ENCODE data around the gene TRAPPC2L.

The TRAPPC2L gene

GRCh38 chr16:88814144-88814502 lies 42.8 kb upstream of the TRAPPC2L start:
- H3K4me3 ChIP-seq (ENCODE audit: low read depth, low read length) = no peak overlapping the region
- TF ChIP-seq, protein P1, sequence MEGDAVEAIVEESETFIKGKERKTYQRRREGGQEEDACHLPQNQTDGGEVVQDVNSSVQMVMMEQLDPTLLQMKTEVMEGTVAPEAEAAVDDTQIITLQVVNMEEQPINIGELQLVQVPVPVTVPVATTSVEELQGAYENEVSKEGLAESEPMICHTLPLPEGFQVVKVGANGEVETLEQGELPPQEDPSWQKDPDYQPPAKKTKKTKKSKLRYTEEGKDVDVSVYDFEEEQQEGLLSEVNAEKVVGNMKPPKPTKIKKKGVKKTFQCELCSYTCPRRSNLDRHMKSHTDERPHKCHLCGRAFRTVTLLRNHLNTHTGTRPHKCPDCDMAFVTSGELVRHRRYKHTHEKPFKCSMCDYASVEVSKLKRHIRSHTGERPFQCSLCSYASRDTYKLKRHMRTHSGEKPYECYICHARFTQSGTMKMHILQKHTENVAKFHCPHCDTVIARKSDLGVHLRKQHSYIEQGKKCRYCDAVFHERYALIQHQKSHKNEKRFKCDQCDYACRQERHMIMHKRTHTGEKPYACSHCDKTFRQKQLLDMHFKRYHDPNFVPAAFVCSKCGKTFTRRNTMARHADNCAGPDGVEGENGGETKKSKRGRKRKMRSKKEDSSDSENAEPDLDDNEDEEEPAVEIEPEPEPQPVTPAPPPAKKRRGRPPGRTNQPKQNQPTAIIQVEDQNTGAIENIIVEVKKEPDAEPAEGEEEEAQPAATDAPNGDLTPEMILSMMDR (IDR thresholded peaks at IDR 0.05; ENCODE audit: insufficient read depth, low read depth, low read length, missing control alignments) = no peak
- DNase-seq (ENCODE audit: low read depth) = no peak

DNA sequence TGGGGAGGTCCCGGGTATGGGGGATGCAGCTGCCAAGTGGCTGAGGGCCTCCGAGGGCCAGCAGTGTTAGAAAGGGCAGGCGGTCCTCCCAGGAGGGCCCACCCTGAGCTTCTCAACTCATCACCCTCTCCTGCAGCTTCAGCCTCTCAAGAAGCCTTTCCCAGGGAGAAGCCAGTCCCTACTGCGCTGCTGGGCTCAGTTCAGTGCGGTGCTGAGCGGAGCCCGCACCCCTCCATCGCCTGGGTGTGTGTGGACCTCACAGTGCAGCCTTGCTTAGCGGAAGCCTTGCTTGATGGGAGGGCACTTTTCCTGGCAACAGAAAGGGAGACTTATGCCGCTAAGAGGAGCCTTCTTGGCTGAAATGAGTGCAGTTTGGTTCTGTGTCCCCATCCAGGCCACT lies 41.7 kb upstream of the TRAPPC2L start:
- TF ChIP-seq, protein P1 (IDR thresholded peaks at IDR 0.05; ENCODE audit: insufficient read depth, low read depth, low read length, missing control alignments) = no peak
- H3K4me3 ChIP-seq (ENCODE audit: low read depth, low read length) = no peak overlapping the region
- no peak for DNase-seq (ENCODE audit: low read depth)

GRCh38 chr16:88815901-88816589 lies 40.9 kb upstream of the TRAPPC2L start:
- no peak overlapping the region for H3K4me3 ChIP-seq (ENCODE audit: low read depth, low read length)
- TF ChIP-seq, protein P1 (IDR thresholded peaks at IDR 0.05; ENCODE audit: insufficient read depth, low read depth, low read length, missing control alignments) = peak; percentile 85
- DNase-seq (ENCODE audit: low read depth) = peak; percentile 67

DNA sequence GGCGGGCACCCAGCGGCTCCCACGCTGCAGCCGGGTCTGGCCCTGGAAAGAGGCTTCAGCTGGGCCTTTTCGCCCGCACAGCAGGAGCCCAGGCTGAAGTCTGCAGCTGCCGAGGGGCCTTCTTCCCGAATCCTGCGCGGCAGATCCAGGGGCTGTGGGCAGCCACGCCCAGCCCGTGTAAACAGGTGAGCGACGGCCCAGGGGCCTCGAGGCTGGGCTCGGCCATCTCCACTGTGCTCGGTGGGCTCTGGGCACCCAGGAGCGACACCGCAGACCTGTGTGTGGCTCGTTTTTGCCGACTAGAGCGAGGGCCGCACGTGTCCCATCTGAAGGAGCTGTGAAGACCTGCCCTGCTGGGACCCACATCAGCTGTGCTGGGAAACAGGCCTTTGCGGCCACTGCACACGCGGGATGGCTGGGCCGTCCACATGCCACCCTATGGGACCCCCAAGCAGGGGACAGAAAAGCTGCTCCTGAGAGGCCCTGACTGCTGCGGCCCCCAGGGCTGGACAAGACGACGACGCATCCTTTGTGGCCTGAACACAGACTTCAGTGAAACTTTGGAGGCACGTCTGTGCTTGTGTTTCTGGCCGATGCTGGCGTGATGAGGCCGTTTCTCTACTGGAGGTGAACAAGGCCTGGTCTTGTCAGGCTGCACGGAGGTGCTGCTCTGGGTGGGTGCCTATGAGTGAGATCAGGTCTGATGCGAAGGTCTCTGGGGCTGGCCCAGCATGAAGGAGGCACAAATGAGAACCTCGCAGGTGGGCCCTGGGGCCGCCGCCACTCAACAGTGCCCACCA lies 40.0 kb upstream of the TRAPPC2L start:
- TF ChIP-seq, protein P1 (IDR thresholded peaks at IDR 0.05; ENCODE audit: insufficient read depth, low read depth, low read length, missing control alignments) = no peak
- no peak for DNase-seq (ENCODE audit: low read depth)
- no peak overlapping the region for H3K4me3 ChIP-seq (ENCODE audit: low read depth, low read length)

DNA sequence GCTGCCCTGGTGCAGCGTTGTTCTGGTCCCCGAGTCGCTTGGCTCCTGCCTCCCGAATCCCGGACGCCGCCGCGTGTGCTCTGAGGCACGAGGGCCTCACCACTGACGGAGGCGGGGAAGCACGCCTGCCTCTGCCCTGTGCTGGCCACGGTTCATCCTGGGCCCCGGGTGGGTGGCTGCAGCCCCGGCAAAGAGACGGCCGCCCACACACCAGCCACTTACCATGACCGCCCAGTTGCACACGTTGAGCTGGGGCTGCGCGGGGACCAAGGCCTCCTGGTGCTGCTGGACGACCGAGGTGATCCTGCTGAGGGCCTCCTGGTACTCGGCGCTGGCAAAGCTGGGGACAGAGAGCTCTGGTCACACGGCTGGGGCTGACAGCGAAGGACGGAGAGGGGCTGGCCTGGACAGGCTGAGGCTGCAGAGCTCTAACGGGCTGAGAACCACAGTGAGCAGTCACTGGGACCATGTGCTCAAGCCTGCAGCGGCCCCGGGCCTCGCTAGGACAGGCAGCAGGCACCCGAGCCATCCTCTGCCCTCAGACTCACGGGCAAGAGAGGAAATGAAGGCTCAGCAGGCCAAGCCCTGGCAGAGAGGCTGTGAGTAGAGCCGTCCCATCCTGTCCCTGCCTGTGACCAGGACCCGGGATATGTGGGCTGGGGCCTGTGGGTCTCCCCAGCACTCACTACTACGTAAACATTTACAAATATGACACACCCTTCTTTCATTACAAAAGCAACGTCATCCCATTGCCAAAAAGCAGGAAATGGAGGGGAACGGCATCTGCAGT lies 38.9 kb upstream of the TRAPPC2L start:
- no peak for DNase-seq (ENCODE audit: low read depth)
- TF ChIP-seq, protein P1 (IDR thresholded peaks at IDR 0.05; ENCODE audit: insufficient read depth, low read depth, low read length, missing control alignments) = no peak
- H3K4me3 ChIP-seq (ENCODE audit: low read depth, low read length) = no peak overlapping the region

GRCh38 chr16:88818575-88818874 lies 38.4 kb upstream of the TRAPPC2L start:
- no peak overlapping the region for H3K4me3 ChIP-seq (ENCODE audit: low read depth, low read length)
- TF ChIP-seq, protein P1 (IDR thresholded peaks at IDR 0.05; ENCODE audit: insufficient read depth, low read depth, low read length, missing control alignments) = no peak
- DNase-seq (ENCODE audit: low read depth) = no peak

All from GM12865 (cell line).